Fibroblast of skin of right biceps (primary cell): ENCODE data around the gene UPP1.
A peak's percentile ranks its signal among the peaks of the same experiment; 100 is the strongest.
"Not testable (repeated sequence)": the region's sequence is repeated elsewhere in the genome, so short reads cannot be mapped to it uniquely, and the experiment has no call there.

Experiments used
- DNase-seq: peaks from one replicate; pipeline ENCODE4 v3.0.0-alpha.2; 2013

UPP1 gene

GRCh38 chr7:48089046-48090003, at the start of gene UPP1:
Gene UPP1, plus strand, starts transcription at chr7:48089265. Its CDS starts 5,519 bp downstream, at chr7:48094784.
- no peak for DNase-seq

- DNase-seq = peak; percentile 5
These were observed 48.0 kb upstream of the UPP1 start for GRCh38 chr7:48040944-48041652.

GRCh38 chr7:48041653-48041970, 47.5 kb upstream of the UPP1 start:
- DNase-seq = peak; percentile 82

DNA sequence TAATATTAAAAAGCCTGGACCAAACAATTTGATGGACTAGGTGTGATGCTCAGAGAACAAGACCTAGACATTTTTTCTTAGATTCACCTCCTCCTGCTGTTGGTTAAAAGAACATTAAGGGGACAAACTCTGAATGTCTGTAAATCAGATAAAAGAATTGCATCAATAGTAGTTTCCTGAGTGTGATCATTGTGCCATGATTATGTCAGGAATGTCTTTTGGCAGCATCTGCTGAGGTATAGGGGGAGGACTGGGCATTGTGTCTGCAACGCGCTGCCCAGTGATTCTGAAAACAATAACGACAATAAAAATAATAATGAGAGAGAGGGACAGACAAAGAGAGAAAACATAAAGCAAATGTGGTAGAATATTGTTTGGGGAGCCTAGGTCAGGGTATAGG, 46.8 kb upstream of the UPP1 start:
- peak; percentile 53 for DNase-seq

DNA sequence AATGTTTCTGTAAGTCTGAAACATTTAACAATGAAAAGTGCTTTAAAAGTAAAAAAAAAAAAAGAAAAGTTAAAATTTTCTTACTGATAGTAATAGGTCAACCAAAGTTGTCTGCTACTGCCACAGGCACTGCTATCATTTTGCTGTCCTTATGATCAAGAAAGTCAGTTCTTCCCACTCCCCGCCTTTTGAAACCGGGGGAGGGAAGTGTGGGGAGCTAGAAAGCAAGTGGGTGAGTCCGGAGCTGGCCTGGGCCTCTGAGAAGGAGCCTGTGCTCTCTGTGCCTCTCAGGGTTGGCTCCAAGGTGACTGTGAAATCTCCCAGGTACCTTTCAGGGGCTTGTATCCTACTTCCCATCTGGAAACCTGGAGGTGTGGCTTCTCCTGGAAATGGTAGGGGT, 46.4 kb upstream of the UPP1 start:
- no peak for DNase-seq

DNA sequence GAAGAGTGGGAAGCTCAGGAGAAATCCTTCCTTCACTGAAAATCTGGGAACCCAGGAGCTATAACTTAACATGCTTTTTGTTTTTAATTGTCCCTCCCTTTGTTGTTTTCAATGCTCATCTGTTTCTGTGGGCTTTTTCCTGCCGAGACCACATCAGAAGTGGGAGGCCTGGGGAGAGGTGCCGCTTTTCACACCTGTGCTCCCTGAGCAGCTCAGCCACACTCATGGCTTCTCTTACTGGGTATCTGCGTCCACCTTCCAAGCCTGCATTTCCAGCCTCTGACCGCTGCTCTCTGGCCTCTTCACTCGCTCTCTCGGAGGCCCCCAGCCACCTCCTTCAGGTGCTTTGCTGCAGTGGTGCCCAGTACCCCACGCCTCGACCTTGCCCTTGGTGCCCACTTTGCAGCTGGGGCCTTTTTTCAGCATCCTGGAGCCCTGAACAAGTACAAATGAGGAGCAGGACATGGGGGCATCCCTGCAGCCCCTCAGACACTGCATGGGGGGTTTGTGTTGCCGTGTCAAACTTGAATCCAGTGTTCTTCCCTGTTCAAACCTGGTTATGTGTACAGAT, 43.8 kb upstream of the UPP1 start:
- DNase-seq = no peak

GRCh38 chr7:48046458-48046857, 42.6 kb upstream of the UPP1 start:
- no peak for DNase-seq

GRCh38 chr7:48048113-48048512, 41.0 kb upstream of the UPP1 start:
- no peak for DNase-seq

GRCh38 chr7:48049850-48050249, 39.2 kb upstream of the UPP1 start:
- no peak for DNase-seq

- peak; percentile 67 for DNase-seq
These were observed 36.3 kb upstream of the UPP1 start for GRCh38 chr7:48052748-48053147.

DNA sequence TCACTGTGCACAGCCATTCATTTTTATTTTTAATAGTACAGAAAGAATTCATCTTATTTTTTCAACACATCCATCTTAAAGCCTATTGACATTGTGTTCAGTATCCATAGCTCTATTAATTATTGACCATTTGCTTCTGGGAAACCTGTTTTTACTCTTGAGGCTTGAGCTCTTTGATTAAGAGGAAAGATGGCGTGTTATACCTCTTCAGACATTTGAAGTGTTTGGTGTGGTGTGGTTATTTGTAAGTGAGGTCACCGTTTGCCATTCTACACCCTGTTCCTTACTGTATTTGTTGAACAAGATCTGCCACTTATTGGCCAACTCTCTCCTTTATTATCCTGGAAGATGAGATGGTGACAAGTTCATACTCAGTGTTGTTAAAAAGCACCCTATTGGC, 35.3 kb upstream of the UPP1 start:
- DNase-seq = no peak

- no peak for DNase-seq
These were observed 30.1 kb upstream of the UPP1 start for GRCh38 chr7:48058990-48059389.

DNA sequence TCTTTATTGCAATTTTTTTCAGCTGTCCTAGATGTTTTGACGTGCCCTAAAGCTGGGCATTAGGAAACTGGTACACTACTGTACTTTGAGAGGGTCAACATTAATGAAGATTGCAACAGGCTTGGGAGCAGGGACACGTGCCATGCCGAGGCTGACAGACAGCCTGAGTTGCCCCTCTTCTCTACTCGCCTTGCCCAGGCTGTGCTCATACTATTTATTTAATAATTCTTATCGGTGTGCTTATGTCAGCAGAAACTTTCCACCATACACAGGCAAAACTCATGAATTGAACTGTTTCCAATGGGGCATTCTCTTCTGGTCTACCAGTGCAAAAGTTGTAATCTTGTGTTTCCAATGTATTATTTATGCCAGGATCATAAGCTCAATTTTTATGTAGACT, 29.4 kb upstream of the UPP1 start:
- DNase-seq = no peak

GRCh38 chr7:48063985-48064384, 25.1 kb upstream of the UPP1 start:
- no peak for DNase-seq

DNA sequence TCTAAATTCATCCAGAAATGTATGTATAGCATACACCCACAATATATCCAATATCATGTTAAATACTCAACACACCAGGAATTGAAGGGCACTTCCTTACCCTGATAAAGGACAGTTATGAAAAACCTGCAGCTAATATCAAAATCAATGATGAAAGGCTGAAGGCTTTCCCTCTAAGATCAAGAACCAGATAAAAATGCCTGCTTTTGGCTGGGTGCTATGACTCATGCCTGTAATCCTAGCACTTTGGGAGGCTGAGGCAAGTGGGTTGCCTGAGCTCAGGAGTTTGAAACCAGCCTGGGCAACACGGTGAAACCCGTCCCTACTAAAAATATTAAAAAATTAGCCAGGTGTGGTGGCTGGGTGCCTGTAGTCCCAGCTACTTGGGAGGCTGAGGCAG, 21.6 kb upstream of the UPP1 start:
- DNase-seq = no peak

DNA sequence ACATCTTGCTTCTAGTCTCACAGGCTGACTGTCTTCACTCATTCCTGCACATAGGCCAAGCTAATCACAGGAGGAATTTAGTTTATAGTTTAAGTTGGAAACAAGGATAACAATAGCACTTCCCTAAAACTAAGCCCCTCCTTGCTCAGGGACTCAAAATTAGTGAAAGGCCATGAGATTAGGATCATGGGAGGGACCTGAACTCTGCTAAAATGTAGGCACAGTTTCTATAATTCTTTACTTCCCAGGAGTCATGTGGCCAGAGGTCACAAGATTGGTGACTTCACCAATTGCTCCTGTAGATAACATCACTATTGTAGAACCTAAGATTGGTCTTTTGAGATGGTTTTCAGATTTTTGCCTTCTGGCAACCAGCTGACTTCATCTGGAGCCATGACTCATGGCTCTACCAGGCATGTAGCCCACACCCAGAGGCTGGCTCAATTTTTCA, 14.8 kb upstream of the UPP1 start:
- peak; percentile 18 for DNase-seq

GRCh38 chr7:48077423-48077822, 11.6 kb upstream of the UPP1 start:
- DNase-seq = no peak

- peak; percentile 22 for DNase-seq
These were observed 10.6 kb upstream of the UPP1 start for GRCh38 chr7:48078470-48078869.

DNA sequence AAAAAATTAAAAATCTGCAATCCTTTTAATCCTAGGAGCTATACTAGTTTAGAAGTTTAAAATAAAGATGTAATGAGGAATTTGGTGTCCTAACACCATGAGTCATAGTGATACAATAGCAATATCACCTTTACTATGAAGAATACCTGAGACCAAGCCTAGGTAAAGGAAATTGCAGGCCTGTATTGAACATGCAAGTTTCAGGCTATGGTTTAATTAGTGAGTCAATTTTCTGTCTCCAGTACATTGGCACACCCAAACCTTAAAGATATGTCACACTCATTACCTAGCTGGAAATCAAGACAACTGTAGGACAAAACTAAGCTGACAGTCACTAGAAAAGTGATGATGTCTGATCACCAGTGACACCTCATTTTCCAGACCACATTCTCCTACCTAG, 6.7 kb upstream of the UPP1 start:
- DNase-seq = not testable (repeated sequence)

DNA sequence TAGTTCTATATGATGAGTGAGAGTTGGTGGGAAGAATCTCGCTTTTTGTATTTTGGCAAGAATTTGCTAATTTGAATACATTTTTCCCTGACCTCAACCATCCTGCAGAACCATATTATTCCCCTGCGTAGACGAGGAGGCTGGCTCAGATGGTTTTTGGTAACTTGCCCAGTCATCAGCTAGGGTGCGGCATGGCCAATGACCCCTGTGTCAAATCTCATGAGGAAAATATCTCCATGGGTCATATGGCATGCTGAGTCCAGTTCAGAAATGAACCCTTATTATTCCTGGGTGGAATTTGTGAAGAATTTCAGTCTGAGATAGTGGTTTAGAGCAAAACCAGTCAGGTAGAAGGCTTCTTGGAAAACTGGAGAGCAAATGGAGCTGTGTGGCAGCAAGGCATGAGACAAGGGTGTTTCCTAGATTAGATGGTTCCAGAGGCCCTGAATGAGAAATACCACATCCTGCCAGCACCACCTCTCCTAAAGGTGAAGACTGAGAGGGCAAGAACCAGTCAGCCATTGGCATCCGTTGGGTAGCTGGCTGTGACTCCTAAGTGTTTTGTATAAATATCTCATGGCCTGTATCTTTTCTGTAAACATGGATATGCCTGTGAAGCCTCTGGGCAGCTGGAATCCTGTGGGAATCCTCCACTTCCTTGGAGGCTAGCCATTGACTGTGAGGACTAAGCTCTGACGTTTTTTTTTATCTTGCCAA, 5.8 kb upstream of the UPP1 start:
- peak; percentile 57 for DNase-seq

- peak; percentile 99 for DNase-seq
These were observed 4.2 kb upstream of the UPP1 start for GRCh38 chr7:48084727-48085432.

DNA sequence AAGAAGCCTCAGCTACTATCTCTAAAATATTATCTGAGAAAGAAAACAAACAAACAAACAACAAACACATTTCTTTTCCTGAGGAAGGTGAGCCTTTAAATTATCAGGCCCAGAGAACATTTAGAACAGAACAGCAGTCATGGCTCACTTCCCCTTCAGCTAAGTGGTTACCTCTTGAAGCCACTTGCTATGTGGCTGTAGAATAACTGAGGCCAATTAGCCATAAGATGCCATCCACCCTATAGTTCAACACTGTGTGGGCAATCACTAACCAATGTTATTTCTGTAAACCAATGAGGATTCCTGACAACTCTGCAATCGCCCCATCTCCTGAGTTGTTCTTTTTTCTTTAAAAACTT, 3.7 kb upstream of the UPP1 start:
- no peak for DNase-seq

GRCh38 chr7:48085942-48086341, 3.1 kb upstream of the UPP1 start:
- DNase-seq = no peak
